ENCODE results near the gene BRI3.

Gene BRI3

DNA sequence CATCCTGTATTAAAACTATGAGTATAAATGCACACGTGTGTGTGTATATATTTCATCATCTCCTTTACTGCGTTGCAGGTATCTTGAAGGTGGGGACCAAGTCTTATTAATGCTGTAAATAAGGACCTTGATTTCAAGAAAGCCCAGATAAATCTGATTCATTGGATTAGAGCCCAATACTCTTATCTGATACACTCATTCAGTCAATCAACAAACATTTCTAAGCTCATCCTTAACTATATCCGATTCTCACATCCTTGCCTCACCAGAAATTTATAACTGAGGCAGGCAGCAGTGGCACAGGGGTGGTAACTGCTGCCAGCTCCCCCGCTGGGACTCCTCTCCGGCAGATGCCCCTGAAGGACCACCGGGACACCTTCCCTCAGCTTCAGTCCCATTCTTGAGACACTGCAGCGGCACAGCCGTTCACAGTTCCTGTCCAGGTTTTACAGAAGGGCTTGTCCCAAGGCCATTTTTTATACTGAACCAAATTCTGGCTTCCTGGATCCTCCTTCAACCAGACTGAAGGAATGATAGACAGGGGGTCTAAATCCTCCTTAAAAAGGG is 54.0 kb downstream of the BRI3 start:
- in situ Hi-C loops (cut with MboI; ENCODE audit: low sequenced_read_pairs): no loop called here

DNA sequence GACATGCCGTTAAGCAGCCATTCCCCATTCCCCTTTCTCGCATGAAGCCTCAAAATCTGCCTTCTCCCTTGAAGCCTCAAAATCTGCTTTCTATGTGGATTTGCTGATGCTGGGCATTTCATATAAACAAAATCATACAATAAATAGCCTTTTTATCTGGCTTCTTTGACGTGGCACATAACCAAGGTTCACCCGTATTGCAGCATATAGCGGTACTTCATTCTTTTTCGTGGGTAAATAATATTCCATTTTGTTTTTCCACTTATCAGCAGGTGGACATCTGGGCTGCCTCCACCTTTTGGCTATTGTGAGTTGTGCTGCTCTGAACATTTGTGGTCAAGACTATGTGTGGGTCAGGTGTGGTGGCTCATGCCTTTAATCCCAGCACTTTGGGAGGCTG is 57.0 kb downstream of the BRI3 start:
- in situ Hi-C loops (cut with MboI; ENCODE audit: low sequenced_read_pairs): no loop called here

DNA sequence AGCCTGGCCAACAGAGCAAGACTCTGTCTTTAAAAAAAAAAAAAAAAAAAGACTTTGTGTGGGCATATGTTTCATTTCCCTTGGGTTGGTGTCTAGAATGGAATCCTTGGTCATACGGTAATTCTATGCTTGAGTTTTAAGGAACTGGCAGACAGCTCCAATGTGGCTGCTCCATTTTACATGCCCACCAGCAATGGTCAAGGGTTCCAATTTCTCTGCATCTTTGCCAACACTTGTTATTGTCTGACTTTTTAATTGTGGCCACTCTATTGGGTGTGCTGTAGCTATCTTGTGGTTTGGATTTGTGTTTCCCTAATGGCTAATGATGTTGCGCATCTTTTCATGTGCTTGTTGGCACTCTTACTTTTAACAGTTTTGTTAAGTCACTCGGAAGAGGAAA is 57.6 kb downstream of the BRI3 start:
- in situ Hi-C loops (cut with MboI; ENCODE audit: low sequenced_read_pairs): no loop called here

DNA sequence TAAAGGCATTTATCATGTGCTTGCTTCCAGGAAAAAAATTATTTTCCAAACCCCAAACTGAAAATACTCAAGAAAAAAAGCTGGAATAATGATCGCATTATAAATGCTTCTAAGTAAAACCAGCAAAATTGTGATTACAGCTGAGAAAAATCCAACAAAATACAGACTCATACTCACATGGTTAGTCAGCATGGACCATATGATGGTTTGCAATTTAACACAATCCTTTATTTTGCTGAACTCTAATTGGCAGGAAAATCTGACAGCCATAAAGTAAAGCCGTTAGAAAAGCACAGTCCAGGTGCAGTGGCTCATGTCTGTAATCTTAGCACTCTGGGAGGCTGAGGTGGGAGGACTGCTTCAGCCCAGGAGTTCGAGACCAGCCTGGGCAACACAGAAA is 59.6 kb downstream of the BRI3 start:
- in situ Hi-C loops (cut with MboI; ENCODE audit: low sequenced_read_pairs): no loop called here

All from hTERT RPE-1 (cell line).